Ureter (tissue), 1 donor: ENCODE measurements around the gene ANKFN1. TPM values are rescaled to one million over a fixed set of nuclear protein-coding genes. Genes with fewer than 3 reads are reported as not detected.

Experiments
- DNase-seq: peaks from one replicate; pipeline ENCODE4 v3.0.0-alpha.2; 2020; ENCODE audit warnings: low spot score
- total RNA-seq: library from RNA; stranded (reverse); gene quantifications from one replicate; pipeline ENCODE4 v1.2.4, GENCODE V29; 2023
- donor health status: DM: yes; HTN: yes; CAD: no.

The ANKFN1 gene
- 33.9 TPM for total RNA-seq

- no peak for DNase-seq
Observed at GRCh38 chr17:56152874-56153602, at the start of gene ANKFN1. Gene ANKFN1 (plus strand): TSS chr17:56153475. CDS start chr17:56212668, 59,193 bp downstream.

- no peak for DNase-seq
Observed at GRCh38 chr17:56108811-56109284, 44.4 kb upstream of the ANKFN1 start.

- no peak for DNase-seq
Observed at GRCh38 chr17:56109836-56110235, 43.4 kb upstream of the ANKFN1 start.

- peak; percentile 80 for DNase-seq
Observed at GRCh38 chr17:56110463-56111135, 42.7 kb upstream of the ANKFN1 start.

- DNase-seq = no peak
Observed at GRCh38 chr17:56111706-56112485, 41.4 kb upstream of the ANKFN1 start.

GRCh38 chr17:56113486-56113885 lies 39.8 kb upstream of the ANKFN1 start:
- no peak for DNase-seq

- DNase-seq = no peak
Observed at GRCh38 chr17:56114469-56114868, 38.8 kb upstream of the ANKFN1 start.

- DNase-seq = no peak
Observed at GRCh38 chr17:56119191-56119590, 34.1 kb upstream of the ANKFN1 start.

GRCh38 chr17:56119936-56120335 lies 33.3 kb upstream of the ANKFN1 start:
- no peak for DNase-seq

- no peak for DNase-seq
Observed at GRCh38 chr17:56121191-56122051, 31.9 kb upstream of the ANKFN1 start.

GRCh38 chr17:56125830-56126819 lies 27.1 kb upstream of the ANKFN1 start:
- DNase-seq = no peak

- no peak for DNase-seq
Observed at GRCh38 chr17:56130026-56130425, 23.2 kb upstream of the ANKFN1 start.

- DNase-seq = no peak
Observed at GRCh38 chr17:56130631-56131030, 22.6 kb upstream of the ANKFN1 start.

GRCh38 chr17:56131431-56131830 lies 21.8 kb upstream of the ANKFN1 start:
- no peak for DNase-seq

GRCh38 chr17:56136301-56136700 lies 17.0 kb upstream of the ANKFN1 start:
- no peak for DNase-seq

GRCh38 chr17:56141046-56141839 lies 12.0 kb upstream of the ANKFN1 start:
- no peak for DNase-seq

GRCh38 chr17:56142325-56142724 lies 10.9 kb upstream of the ANKFN1 start:
- no peak for DNase-seq

- DNase-seq = no peak
Observed at GRCh38 chr17:56142781-56143180, 10.5 kb upstream of the ANKFN1 start.

GRCh38 chr17:56144223-56144622 lies 9.1 kb upstream of the ANKFN1 start:
- DNase-seq = no peak
